ENCODE measurements around the gene MUC2.

MUC2 gene

GRCh38 chr11:1088927-1089737 is 14.5 kb downstream of the MUC2 start:
- DNase-seq, result no peak

- DNase-seq, result no peak
These were observed 15.3 kb downstream of the MUC2 start for GRCh38 chr11:1089738-1090599.

DNA sequence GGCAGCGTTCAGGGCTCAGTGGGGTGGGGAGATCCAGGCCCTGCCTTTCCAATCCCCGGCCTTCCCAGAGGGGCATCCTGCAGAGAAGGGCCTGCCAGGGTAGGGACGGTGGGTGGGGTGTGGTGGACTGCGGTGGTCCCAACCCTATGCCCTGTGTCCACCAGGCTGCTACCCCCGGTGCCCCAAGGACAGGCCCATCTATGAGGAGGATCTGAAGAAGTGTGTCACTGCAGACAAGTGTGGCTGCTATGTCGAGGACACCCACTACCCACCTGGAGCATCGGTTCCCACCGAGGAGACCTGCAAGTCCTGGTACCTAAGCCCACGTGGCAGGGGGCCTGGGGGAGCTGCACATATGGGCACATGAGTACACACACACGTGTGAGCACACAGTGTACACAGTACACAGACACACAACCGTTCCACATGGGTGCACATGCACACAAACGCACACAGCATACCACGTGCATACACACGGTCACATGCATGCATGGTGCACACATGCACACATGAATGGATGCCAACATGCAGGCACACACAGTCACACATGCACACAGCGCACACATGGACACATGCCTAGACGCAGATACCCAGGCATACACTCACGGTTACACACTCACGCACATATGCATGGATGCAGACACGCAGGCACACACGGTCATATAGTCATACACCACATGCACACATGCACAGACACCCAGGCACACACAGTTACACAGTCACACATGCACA is 16.1 kb downstream of the MUC2 start:
- no peak for DNase-seq

DNA sequence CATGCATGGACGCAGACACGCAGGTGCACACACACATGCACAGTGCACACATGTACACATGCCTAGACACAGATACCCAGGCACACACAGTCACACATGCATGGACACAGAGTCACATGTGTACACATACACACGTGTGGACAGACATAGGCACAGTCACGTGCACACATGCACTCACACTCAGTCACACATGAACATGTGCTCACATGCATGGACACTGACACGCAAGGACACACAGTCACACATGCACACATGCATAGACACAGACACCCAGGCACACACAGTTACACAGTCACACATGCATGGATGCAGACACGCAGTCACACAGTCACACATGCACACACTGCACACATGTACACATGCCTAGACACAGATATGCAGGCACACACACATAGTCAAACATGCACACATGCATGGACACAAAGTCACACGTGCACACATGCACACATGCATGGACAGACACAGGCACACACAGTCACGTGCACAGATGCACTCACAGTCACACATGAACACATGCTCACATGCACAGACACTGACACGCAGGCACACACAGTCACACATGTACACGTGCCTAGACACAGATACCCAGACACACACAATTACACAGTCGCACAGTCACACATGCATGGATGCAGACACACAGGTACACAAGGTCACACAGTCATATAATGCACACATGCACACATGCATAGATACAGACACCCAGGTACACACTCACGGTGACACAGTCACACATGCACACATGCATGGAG is 16.8 kb downstream of the MUC2 start:
- no peak for DNase-seq

GRCh38 chr11:1092145-1092670 is 17.5 kb downstream of the MUC2 start:
- DNase-seq, result no peak

DNA sequence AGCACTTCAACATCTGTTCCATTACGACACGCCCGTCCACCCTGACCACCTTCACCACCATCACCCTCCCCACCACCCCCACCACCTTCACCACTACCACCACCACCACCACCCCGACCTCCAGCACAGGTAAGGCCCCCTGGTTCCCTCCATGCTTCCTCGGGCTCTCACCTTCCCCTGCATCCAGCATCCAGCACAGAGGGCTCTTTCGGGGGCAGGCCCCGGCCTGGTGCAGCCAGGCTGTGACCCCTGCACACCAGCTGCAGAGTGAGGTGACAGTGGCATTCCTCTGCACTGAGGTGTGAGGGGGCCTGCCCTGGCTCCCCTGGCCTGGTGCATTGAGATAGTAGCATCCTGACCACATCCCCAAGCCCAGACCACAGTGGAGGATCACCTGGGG is 18.2 kb downstream of the MUC2 start:
- no peak for DNase-seq

GRCh38 chr11:1099519-1100355 is 25.1 kb downstream of the MUC2 start:
- DNase-seq, result no peak

DNA sequence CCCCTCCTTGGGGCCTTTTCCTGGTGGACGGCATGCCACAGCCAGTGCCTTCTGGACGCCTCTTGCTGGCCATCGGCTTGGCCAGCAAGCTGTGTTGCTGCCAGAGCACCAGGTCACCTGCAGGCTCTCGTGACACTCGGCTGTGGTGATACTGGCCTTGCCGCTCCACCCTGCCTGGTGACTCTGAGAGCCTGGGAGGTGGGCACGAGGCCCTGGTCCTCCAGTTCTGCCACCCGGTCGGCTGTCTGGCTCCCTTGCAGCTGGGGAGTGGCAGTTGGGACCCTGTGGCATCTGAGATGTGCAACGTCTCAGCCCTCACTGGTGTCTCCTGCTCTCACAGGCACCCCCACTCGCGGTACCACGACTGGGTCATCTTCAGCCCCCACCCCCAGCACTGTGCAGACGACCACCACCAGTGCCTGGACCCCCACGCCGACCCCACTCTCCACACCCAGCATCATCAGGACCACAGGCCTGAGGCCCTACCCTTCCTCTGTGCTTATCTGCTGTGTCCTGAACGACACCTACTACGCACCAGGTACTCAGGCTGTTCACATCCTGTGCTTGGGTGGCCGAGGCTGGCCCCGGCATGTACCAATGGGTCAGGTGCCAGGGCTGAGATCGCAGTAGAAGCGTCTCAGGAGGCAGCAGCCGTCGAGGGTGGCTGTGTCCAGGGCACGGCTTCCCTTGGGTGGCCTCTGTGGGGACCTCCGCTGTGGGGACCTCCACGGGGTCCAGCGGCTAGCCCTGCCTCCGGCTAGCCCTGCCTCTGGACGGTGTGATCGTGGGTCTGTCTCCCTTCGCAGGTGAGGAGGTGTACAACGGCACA is 26.0 kb downstream of the MUC2 start:
- DNase-seq, result no peak

DNA sequence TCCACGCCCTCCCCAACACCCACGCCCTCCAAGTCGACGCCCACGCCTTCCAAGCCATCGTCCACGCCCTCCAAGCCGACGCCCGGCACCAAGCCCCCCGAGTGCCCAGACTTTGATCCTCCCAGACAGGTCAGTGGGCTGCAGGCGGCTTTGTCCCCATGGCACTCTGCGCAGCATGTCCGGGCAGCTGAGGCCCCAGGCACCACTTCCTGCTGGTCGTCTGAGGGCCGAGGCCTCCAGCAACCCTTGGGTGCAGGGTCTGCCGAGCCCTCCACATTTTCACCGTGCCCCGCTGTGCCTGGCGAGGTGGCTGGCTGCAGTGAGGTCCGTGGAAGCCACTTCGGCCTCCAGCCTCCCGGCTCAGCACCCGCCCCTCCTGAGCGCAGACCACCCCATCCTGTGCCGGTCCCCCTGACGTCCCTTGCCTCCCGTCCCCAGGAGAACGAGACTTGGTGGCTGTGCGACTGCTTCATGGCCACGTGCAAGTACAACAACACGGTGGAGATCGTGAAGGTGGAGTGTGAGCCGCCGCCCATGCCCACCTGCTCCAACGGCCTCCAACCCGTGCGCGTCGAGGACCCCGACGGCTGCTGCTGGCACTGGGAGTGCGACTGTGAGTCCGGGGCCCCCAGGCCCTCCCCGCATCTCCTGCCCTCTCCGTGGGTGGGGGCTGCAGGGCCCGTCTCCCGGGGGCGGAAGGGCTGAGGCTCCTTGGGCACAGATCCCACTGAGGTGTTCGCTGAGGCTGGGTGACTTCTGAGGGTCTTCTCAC is 26.8 kb downstream of the MUC2 start:
- DNase-seq, result no peak

- DNase-seq, result no peak
These were observed 27.7 kb downstream of the MUC2 start for GRCh38 chr11:1102221-1102971.

DNA sequence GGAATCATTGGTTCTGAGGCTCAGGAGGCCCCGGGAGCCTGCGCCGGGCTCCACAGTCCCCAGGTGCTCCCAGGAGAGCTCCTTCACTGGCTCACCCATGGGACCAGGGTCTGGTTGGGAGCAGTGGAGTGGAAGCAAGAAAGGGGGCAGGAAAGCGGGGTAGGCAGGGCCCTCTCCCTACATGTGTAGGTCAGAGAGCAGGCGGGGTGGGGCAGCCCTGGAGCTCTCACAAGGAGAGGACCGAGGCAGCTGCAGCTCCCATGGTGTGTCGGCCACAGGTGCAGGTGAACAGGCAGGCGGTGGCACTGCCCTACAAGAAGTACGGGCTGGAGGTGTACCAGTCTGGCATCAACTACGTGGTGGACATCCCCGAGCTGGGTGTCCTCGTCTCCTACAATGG is 28.3 kb downstream of the MUC2 start:
- no peak for DNase-seq

GRCh38 chr11:1103401-1104360 is 29.0 kb downstream of the MUC2 start:
- no peak for DNase-seq

DNA sequence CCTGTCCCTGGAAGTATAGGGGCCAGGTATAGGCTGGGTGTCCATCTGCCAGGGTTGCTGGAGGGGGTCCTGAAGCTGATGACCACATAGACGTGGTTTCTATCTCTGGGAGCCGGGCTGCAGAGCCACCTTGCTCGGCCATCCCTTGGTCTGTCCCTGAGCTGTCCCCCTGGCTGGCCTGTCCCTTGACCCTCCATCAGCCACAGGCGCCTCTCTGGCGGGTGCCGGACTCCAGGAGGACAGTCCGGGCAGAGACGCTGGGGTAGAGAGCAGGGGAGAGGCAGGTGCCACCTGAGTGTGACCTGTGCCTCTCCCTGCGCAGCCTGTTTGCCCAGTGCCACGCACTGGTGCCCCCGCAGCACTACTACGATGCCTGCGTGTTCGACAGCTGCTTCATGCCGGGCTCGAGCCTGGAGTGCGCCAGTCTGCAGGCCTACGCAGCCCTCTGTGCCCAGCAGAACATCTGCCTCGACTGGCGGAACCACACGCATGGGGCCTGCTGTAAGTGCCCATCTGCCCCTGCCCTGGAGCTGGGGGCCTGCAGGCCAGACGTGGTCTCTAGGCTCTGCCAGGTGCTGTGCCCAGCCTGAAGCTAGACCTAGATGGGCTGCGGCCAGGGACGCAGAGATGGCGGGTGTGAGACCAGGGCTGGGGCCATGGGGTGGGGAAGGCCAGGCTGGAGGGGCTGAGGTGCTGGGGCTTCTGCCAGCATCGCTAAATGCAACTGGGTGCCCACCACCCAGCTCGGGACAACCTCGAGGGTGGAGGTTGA is 29.9 kb downstream of the MUC2 start:
- no peak for DNase-seq

- DNase-seq, result no peak
These were observed 30.5 kb downstream of the MUC2 start for GRCh38 chr11:1105183-1105565.

GRCh38 chr11:1106387-1106786 is 31.7 kb downstream of the MUC2 start:
- no peak for DNase-seq

DNA sequence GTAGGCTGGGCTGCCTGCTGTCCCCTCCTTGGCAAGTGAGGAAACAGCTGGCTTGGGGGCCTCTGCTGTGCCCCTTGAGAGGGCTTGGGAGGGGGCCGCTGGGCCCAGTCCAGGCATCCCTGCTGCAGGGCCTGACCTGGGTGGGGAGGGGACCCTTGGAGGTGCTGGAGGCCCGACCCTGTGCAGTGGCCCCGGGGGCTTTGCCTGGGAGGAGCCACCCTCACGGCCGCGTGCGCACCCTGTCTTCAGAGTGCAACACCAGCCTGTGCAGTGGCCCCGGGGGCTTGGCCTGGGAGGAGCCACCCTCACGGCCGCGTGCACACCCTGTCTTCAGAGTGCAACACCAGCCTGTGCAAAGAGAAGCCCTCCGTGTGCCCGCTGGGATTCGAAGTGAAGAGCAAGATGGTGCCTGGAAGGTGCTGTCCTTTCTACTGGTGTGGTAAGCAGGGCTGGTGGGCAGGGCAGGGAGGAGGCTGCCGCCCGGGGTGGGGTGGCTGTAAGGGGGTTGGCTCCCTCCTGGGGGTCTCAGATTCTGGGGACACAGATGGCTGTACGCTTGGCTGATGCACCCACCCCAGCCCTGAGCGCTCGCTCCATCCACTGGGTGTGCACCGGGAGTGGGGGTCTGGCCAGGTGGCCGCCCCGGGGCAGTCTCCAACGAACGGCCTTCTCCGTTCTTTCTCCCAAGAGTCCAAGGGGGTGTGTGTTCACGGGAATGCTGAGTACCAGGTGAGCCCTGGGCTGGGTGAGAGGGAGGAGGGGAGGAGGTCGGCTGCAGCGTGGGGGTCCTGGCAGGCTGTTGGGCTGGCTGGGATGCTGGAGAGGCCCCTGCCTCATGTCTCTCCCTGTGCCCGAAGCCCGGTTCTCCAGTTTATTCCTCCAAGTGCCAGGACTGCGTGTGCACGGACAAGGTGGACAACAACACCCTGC is 32.9 kb downstream of the MUC2 start:
- DNase-seq, result no peak

All from RPMI8226 (cell line).